GM11168 (cell line): Measurements from ENCODE around the gene MAGI3.

Experiments
- in situ Hi-C: fragments of 300-500 bp; cut with MboI; formaldehyde crosslinking; loops from one replicate; pipeline ENCODE4 v1.12.0; 2022; ENCODE audit warnings: low sequenced_read_pairs; ENCODE audit not compliant: unreplicated experiment

The MAGI3 gene

DNA sequence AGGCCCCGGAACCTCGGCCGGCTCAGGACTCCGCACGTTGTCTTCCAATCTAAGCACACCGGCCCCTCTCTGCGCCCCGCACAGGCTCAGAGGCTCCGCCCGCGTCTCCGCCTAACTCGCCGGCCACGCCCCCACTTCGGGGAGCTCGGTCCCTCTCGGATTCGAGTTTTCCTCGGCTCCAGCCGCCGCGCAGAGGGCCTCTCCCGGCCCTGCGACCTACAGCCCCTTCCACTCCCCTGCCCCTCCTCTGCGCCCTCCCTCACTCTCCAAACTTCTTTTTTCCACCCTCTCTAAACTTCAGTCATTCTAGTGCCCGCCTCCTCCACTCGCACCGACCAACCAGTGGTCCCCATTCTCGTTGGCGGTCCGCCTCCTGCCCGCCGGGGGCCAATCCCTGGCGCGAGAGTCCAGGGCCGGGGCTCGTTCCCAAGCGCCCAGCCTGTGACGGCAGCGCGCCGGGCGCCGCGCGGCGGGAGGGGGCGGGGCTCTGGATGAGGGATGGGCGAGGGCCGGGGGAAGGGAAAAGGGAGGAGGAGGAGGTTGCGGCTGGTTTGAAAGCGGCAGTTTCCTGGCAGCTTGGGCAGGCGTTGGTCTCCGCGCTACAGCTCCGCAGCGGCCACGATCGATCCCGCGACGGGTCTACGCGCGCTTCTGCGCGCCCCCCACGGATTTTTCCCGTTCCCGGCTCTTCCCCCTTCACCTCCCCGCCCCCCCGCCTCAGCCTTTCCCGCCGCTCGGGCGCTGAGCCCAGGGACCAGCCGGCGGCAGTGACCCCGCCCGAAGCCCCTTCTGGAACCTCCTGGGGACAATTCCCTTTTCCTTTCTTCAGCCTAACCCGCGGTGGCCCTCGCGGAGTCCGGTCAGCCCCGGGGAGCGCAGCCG is at the start of gene MAGI3:
Gene MAGI3, plus strand, starts transcription at position 563 of the 882 bp plus-strand sequence. CDS start 519 bp downstream, outside the sequence.
- in situ Hi-C loops, result loop anchor here (10.0 kb wide), 1 partner anchor 245 kb away; no protein-coding TSS in a partner anchor

DNA sequence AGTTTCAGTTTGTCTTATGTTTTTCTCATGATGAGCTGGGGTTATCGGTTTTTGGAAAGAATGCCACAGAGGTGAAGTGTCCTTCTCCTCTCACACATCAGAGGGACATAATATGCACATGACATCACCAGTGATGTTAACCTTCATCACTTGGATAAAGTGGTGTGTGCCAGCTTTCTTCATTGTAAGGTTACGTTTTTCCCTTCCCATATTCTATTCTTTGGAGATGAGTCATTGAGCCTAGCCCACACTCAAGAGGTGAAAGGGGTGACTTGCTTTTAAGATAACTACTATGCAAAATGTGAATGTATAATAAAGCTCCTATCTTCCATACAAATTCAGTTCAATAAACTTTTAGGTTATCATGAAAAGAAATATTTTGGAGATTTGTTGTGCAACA is 36.7 kb upstream of the MAGI3 start:
- in situ Hi-C loops, result no loop called here

- in situ Hi-C loops, result no loop called here
Observed at GRCh38 chr1:113363935-113364334, 26.4 kb upstream of the MAGI3 start.

- in situ Hi-C loops, result no loop called here
Observed at GRCh38 chr1:113369040-113369439, 21.3 kb upstream of the MAGI3 start.

GRCh38 chr1:113369699-113370098 is 20.6 kb upstream of the MAGI3 start:
- in situ Hi-C loops, result no loop called here

DNA sequence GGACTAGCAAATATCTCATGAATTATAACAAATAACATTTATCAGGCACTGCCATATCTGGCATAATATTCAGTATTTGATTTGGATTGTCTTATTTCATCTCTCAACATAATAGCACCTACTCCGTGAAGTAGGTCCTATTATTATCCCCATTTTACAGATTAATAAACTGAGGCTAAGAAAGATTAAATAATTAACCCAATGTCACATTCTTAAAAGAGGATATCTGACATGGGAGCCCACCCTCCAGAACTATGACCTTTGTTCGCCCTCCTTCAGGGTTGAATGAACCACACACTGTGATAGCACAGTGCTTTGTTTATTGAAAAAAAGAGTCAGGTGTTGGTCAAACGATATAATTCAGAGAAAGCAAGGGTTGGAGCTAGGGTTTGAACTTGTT is 19.4 kb upstream of the MAGI3 start:
- in situ Hi-C loops, result no loop called here

DNA sequence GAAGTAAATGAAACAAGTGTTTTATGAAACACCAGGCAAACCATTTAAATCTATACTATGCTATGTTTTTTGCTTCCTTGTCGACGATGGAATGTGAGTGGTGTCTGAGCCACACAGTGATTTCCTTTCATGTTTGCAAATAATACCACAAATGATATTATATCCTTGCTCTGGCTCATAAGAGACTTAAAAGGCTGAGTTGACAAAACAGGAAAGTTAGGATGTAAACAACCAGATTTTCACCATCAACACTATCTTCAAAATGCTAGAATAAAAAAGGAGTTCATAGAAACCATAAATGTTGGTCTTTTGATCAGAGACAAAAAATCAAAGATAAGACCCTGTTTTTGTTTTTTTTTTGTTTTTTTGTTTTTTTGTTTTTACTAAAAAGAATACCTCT is 17.8 kb upstream of the MAGI3 start:
- in situ Hi-C loops, result no loop called here

GRCh38 chr1:113373644-113374043 is 16.7 kb upstream of the MAGI3 start:
- in situ Hi-C loops, result no loop called here

GRCh38 chr1:113375878-113376277 is 14.4 kb upstream of the MAGI3 start:
- in situ Hi-C loops, result no loop called here

DNA sequence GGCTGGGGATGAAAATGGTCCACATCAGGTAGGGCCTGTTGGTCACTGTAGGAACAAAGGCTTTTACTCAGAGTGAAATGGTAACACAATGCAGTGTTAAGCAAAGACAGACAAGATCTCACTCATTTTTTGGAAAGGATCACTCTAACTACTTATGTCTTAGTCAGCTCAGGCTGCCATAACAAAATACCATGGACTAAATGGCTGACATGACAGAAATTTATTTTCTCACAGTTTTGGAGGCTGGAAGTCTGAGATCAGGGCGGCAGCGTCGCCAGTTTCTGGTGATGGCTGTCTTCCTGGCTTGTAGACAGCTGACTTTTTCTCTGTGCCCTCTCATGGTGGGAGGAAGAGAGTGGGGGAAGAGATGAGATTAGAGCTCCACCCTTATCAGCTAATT is 10.2 kb upstream of the MAGI3 start:
- in situ Hi-C loops, result loop anchor here (10.0 kb wide), 1 partner anchor 235 kb away; no protein-coding TSS in a partner anchor

DNA sequence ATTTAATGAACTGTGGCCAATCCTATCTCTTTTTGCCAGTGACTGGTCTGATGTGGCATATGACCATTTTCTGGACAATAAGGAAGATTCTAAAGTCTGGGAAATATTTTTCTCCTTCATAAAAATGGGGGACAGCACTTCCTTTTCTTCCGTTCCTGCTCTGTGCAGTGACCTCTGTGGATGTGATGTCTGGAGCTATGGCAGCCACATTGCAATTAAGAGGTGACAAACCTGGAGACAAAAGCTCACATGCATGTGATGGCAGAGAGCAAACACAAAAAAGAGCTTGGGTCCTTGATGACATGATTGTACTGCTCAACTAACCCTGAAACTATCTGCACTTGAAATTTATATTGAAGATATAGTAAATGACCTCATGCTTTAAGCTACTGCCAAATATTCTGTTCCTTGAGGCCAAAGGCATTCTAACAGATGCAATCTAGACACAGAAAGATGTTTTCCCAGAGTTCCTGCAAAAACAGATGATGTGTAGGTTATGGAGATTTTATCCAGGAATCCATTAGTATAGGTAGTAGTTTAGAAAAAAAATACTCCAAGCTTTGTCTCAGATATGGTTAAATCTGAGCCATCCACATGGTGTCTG is 2.2 kb upstream of the MAGI3 start:
- in situ Hi-C loops, result loop anchor here (10.0 kb wide), 1 partner anchor 243 kb away; no protein-coding TSS in a partner anchor

DNA sequence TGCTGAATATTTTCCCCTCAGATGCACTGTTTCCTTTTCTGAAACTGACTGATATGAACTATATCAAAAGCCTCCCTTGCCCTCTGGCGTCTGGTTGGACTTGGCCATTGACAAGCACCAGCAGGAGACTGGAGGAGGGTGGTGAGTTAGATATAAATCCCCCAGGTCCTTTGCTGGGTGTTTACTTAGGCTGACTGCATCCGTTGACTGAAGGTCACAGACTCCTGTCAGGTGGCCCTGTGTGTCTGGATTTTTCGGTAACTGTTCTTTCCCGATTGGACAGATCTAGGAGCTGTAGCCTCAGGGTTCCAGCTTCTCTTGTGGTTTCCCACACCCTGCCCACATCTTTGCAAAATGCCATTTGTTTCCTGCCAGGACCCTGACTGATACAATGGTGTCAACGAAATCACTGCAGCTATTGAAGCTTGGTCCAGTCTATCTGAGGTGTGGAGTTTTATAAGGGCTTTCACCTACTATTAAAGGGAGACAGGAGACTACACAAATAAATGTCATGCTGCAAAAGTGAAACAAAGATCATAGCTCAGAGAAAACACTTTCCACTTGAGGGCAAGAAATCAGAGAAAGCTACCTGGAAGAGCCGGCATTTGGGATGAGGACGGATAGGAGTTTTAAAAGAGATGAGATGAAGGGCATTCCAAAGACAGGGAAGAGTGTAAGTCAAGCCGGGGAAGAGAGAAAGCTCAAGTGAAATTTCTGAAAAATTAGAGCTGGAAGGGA is 1.5 kb upstream of the MAGI3 start:
- in situ Hi-C loops, result loop anchor here (10.0 kb wide), 1 partner anchor 244 kb away; no protein-coding TSS in a partner anchor

- in situ Hi-C loops, result loop anchor here (10.0 kb wide), 1 partner anchor 245 kb away; no protein-coding TSS in a partner anchor
Observed at GRCh38 chr1:113389359-113389952, 859 bp upstream of the MAGI3 start.

GRCh38 chr1:113390871-113391648 is 745 bp downstream of the MAGI3 start:
- in situ Hi-C loops, result no loop called here

DNA sequence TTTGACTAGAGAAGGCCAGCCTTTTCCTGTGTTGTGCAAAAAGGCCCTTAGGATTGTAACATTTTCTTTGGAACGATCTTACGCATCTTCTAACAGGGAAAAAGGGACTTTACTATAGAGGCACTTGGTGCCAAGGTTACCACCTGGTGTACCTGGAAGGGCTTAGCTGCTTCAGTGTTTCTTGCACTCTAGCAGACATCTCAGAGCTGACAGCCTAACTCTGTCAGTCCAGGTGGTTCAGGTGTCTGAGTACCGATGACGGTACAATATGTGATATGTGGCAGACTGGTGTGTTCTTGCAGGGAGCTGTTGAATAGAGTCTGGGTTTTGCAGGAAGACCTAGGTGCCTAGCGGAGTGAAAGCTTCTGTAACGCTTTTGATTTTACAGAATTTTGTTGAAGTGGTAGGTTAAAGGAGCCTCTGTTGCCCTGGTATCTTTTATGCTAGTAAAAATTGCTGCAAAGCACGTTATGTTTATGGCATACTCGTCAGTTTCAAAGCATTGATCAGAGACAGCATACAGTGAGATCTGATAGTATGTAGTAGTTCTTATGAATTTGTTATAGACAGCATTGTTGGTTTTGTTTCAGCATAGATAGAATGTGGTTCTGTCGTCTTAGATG is 1.4 kb downstream of the MAGI3 start:
- in situ Hi-C loops, result no loop called here

- in situ Hi-C loops, result no loop called here
Observed at GRCh38 chr1:113392541-113393128, 2.3 kb downstream of the MAGI3 start.

DNA sequence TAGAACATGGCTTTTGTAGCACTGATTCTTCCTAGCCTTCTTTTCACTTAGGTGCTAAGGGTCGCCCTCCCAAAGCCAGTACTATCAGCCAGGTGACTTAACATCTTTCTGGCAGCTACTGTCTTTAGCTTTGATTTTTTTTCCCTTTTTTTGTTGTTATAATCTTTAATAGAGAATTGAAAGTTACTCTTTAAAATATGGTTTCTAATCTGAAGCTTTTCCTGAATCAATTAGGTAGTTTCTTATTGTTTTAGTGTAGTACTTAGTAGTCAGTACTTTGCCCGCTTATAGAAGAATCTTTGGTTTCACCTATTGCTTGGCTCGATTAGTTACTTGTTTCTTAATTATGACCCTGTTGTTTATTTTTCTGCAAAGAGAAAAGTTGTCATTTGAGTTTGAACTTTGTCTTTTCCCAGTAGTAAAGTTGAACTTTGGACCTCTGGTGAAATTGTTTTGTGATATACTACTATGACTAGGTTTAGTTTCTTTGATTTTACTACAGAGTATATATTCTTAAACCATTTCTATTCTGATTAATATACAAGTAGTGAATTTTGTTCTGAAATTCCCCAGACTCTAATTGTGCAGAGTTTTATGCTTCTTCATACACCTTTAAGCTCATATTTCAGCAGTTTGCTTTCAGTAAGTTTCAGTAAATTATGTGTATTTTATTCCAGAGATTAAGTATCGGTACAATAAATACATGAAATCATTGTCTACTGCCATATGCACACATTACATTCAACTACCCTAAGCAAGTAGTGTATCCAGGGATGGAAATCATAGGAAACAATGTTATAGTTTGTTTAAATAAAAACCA is 3.9 kb downstream of the MAGI3 start:
- in situ Hi-C loops, result no loop called here

DNA sequence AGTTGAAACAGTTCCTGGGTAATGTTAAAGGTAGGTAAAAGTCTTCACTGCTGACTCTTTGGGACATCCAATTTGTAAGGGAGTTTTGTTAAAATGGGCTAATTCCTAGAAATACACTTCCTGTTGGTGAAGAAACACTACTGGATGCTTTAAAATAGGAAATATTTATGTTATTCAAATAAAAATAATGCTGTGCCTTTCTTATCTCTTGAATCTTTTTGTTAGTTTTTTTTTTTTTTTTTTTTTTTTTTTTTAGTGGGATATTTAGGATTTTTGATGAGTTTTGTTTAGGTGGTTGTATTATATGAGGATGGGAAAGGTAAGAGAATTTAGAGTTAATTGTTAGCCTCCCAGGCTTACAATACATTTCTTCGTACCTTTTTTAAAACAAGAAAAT is 4.5 kb downstream of the MAGI3 start:
- in situ Hi-C loops, result no loop called here
